Neural crest cell (in vitro differentiated cells): Measurements from ENCODE around the gene DLST. TPM values are rescaled to one million over a fixed set of nuclear protein-coding genes. Genes with fewer than 3 reads are reported as not detected.

Source experiments
- DNase-seq: peaks from one replicate; pipeline ENCODE4 v3.0.0; 2021; ENCODE audit warnings: low read depth, mixed read lengths, low spot score
- H3K27ac Mint-ChIP-seq: one replicate; pipeline ENCODE4 v1.8.0; 2021; ENCODE audit warnings: mild to moderate bottlenecking, mixed read lengths; ENCODE audit not compliant: unreplicated experiment
- H3K27me3 Mint-ChIP-seq: 2 replicates; pipeline ENCODE4 v1.8.0; 2021; ENCODE audit warnings: low read depth, mild to moderate bottlenecking, mixed read lengths
- H3K36me3 Mint-ChIP-seq: 2 replicates; pipeline ENCODE4 v1.8.0; 2021; ENCODE audit warnings: low read depth, mild to moderate bottlenecking, mixed read lengths
- H3K4me1 Mint-ChIP-seq: 2 replicates; pipeline ENCODE4 v1.8.0; 2021; ENCODE audit warnings: mixed read lengths
- H3K4me3 Mint-ChIP-seq: one replicate; pipeline ENCODE4 v1.8.0; 2021; ENCODE audit warnings: mild to moderate bottlenecking, mixed read lengths
- H3K9me3 Mint-ChIP-seq: 2 replicates; pipeline ENCODE4 v1.8.0; 2021; ENCODE audit warnings: mixed read lengths
- total RNA-seq: library from RNA; stranded (reverse); gene quantifications from 2 replicates; pipeline ENCODE4 v1.2.1, GENCODE V29; 2021
- TF ChIP-seq, protein P1 (sequence below): fragments of 200-600 bp; sonication (generic); conservative IDR thresholded peaks from 2 replicates; pipeline ENCODE4 v1.5.0; 2021; ENCODE audit warnings: antibody characterized with exemption, mild to moderate bottlenecking

DLST gene
- total RNA-seq, 1 donor from 2014 or later = 97.4 TPM

DNA sequence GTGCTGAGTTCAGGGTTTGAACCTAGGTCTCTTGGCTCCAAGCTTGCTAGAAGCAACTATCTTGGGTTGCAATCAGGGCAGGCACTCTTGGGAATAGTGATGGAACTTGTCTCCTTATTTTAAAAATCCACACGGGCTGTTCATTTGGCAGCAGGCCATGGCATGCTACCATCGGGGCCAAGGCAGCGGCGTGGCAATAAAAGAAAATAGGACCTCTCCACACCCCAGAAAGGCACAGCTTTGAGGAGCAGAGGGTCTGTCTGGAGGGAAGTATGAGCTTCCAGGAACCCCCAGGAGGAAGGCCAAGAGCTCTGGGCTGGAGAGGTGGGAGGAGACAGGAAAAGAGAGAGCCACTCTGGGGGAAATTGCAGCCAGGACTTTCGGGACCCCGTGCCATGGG lies 26.0 kb downstream of the DLST start:
- peaks cover 10% of the 10 kb centered on the region for H3K36me3 Mint-ChIP-seq
- H3K4me3 Mint-ChIP-seq = no peak overlapping the region
- TF ChIP-seq, protein P1, sequence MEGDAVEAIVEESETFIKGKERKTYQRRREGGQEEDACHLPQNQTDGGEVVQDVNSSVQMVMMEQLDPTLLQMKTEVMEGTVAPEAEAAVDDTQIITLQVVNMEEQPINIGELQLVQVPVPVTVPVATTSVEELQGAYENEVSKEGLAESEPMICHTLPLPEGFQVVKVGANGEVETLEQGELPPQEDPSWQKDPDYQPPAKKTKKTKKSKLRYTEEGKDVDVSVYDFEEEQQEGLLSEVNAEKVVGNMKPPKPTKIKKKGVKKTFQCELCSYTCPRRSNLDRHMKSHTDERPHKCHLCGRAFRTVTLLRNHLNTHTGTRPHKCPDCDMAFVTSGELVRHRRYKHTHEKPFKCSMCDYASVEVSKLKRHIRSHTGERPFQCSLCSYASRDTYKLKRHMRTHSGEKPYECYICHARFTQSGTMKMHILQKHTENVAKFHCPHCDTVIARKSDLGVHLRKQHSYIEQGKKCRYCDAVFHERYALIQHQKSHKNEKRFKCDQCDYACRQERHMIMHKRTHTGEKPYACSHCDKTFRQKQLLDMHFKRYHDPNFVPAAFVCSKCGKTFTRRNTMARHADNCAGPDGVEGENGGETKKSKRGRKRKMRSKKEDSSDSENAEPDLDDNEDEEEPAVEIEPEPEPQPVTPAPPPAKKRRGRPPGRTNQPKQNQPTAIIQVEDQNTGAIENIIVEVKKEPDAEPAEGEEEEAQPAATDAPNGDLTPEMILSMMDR = no peak
- H3K4me1 Mint-ChIP-seq = peaks cover 5% of the 10 kb centered on the region
- no peaks in the 10 kb centered on the region for H3K9me3 Mint-ChIP-seq
- no peak overlapping the region for H3K27ac Mint-ChIP-seq
- no peaks in the 10 kb centered on the region for H3K27me3 Mint-ChIP-seq
- no peak for DNase-seq

DNA sequence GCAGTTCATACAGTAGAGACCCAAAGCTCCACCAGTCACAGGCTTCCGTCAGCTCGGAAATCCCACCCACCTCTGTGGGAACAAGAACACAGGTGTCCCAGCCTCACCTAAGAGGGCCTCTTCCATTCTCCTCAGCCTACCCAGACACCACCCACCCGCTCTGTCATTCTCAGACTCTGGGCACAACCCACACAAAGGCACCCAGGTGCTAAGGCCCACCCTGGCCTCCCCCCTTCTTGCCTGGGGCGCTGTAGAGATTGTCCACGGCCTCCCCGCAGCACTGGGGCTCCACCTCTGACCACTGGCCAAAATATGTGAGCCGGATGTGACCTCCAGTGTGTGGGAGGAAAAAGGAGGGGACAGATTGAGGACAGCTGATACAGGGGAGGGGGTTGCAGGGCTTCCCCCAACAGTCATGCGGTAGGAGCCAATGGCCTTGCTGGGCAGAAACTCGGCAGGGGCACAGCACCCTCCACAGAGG lies 27.2 kb downstream of the DLST start:
- Mint-ChIP-seq H3K4me3 (no peak overlapping the region), H3K27me3 (no peaks in the 10 kb centered on the region), H3K4me1 (no peaks in the 10 kb centered on the region), H3K36me3 (peaks cover 6% of the 10 kb centered on the region), H3K27ac (no peak overlapping the region), H3K9me3 (no peaks in the 10 kb centered on the region)
- DNase-seq = no peak
- TF ChIP-seq, protein P1 = no peak

DNA sequence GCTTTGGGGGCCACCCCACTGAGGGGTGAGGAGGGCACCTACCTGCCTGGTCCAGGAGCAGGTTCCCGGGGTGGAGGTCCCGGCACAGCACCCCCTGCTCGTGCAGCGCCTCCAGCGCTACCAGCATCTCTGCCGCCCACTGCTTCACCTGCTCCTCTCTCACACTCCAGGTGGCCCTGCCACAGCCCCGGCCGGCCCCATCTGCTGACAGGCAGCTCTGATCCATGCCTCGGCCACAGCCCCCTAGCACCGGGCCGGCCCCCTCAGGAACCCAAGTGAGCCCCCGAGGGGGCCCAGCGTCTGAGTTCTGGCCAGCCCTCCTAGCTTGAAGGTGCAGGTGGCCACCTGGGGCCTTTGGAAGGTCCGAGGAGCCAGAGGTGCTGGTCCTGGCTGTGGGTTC lies 27.8 kb downstream of the DLST start:
- no peak overlapping the region for H3K4me3 Mint-ChIP-seq
- no peak for DNase-seq
- peaks cover 5% of the 10 kb centered on the region for H3K36me3 Mint-ChIP-seq
- TF ChIP-seq, protein P1 = no peak
- H3K9me3 Mint-ChIP-seq = no peaks in the 10 kb centered on the region
- H3K27me3 Mint-ChIP-seq = no peaks in the 10 kb centered on the region
- peaks cover 4% of the 10 kb centered on the region for H3K4me1 Mint-ChIP-seq
- no peak overlapping the region for H3K27ac Mint-ChIP-seq

DNA sequence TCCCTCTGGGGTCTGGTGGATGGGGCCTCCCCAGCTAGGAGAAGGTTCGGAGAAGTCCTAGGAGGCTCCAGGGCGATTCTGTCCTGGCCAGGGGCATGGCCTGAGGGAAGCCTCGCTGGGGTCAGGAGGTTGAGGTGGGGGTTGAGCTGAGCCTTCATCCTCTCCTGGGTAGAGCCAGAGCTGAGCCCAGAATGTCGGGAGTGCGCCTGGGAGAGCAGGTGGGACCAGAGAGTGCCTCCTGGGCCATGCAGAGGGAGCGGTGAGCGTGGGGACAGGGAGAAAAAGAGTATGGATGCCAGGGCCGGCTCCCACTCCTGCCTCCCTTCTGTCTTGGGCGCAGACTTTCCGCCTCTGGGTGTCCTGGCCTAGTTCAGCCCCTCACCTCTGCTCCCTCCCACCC lies 28.2 kb downstream of the DLST start:
- H3K36me3 Mint-ChIP-seq = peaks cover under 1% of the 10 kb centered on the region
- TF ChIP-seq, protein P1 = no peak
- H3K4me1 Mint-ChIP-seq = peaks cover 4% of the 10 kb centered on the region
- H3K27ac Mint-ChIP-seq = peak overlapping the region; percentile 50
- no peak for DNase-seq
- no peaks in the 10 kb centered on the region for H3K27me3 Mint-ChIP-seq
- H3K4me3 Mint-ChIP-seq = peak overlapping the region; percentile 54
- no peaks in the 10 kb centered on the region for H3K9me3 Mint-ChIP-seq

DNA sequence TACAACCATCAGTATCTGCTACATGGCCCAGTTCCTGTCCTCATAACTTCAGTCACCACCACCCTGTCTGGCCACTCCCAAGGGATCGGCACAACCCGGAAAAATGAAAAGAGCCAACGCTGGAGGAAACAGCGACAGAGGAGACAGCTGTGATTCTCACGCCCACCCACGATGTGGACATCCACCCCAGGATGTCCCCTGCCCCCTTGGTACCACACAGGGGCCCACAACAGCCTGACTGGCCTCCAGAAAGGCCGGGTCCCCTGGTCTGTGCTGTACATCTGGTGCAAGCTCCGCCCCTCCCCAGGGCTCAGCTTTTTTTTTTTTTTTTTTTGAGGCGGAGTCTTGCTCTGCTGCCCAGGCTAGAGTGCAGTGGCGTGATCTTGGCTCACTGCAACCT lies 28.8 kb downstream of the DLST start:
- H3K9me3 Mint-ChIP-seq = no peaks in the 10 kb centered on the region
- DNase-seq = no peak
- H3K27me3 Mint-ChIP-seq = no peaks in the 10 kb centered on the region
- TF ChIP-seq, protein P1 = no peak
- peaks cover 4% of the 10 kb centered on the region for H3K4me1 Mint-ChIP-seq
- H3K4me3 Mint-ChIP-seq = peak overlapping the region; percentile 40
- no peak overlapping the region for H3K27ac Mint-ChIP-seq
- no peaks in the 10 kb centered on the region for H3K36me3 Mint-ChIP-seq

DNA sequence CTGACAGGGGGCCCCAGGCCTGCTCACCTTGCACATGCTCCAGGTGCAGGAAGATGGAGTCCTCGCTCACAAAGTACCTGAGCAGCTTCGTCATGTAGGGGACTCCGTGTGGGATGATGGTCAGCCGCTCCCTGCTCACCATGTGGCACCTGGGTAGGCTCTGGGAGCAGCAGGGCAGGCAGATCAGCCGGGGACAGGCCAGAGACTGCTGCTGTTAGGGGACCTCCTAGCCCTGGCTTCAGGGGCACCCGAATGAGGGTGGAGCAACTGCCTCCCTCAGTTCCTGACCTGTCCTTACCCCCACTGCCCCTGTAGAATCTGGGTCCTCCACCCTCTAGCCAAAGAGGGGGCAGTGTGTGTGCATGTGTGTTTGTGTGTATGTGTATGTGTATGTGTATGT lies 29.5 kb downstream of the DLST start:
- no peak overlapping the region for H3K27ac Mint-ChIP-seq
- no peaks in the 10 kb centered on the region for H3K36me3 Mint-ChIP-seq
- peaks cover 4% of the 10 kb centered on the region for H3K4me1 Mint-ChIP-seq
- no peaks in the 10 kb centered on the region for H3K9me3 Mint-ChIP-seq
- no peaks in the 10 kb centered on the region for H3K27me3 Mint-ChIP-seq
- TF ChIP-seq, protein P1 = no peak
- no peak overlapping the region for H3K4me3 Mint-ChIP-seq
- no peak for DNase-seq
